DMS79 treated with DMSO at 0.1 percent for 48 hours (cell line): ENCODE measurements around the gene NEAT1.
"Not testable (repeated sequence)": the region's sequence is repeated elsewhere in the genome, so short reads cannot be mapped to it uniquely, and the experiment has no call there.

ENCODE experiments used
- DNase-seq: peaks from one replicate; lab custom pipeline; 2025; lab: John Stamatoyannopoulos, UW

Gene NEAT1

DNA sequence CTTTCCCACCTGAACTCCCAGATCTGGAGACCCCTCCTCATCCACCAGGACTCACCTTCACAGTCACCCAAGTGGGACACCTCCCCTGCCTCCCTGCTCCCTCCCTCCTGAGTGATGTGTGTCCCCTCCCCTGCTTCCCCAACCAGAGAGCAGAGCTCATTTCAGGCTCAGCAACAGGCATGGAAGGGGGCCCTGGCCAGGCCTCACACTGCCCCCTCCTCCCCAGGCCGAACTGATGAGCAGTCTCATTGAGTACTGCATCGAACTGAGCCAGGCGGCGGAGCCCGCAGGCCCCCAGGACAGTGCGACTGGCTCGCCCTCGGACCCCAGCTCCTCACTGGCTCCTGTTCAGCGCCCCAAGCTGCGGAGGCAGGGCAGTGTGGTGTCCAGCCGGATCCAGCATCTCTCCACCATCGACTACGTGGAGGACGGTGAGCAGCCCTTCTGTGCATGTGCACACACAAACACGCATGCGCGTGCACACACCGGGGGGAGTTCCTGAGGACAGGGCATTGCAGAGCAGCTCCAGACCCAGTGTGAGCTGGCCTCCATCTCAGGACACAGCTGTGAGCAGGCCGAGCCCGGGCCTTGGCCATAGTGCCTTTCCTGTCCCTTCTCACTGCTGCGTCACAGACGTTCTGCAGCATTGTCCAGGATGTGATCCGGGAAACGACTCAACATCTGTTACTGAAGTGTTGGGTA lies 17.8 kb upstream of the NEAT1 start:
- no peak for DNase-seq

DNA sequence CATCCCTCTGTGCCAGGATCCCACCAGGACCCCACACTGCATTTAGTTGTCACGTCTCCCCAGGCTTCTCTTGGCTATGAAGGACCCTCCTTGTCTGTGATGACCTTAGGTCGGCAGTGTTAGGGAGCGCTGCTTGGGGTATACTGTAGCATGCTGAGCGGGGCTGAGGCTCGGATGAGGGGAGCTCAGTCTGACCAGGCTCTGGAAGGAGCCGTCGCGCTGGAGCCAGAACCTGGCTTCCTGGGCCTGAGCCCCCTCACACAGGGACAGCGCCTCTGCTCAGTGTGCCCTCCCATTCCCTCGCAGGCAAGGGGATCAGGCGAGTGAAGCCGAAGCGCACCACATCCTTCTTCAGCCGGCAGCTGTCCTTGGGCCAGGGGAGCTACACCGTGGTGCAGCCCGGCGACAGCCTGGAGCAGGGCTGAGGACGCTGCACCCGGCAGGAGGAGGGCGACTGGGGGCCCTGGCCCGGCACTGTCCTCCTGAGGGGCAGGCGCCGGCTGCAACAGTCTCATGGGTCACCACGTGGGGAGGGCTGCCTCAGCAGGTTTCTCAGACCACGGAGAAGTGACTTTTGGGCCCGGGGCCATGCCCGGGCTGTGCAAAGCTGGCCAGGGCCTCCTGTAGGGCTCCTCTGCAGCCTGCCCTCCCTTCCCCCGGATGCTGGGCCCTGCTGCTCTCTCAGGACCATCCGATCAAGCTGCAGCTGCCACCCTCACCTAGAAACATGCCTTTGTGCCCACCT lies 11.5 kb upstream of the NEAT1 start:
- no peak for DNase-seq

DNA sequence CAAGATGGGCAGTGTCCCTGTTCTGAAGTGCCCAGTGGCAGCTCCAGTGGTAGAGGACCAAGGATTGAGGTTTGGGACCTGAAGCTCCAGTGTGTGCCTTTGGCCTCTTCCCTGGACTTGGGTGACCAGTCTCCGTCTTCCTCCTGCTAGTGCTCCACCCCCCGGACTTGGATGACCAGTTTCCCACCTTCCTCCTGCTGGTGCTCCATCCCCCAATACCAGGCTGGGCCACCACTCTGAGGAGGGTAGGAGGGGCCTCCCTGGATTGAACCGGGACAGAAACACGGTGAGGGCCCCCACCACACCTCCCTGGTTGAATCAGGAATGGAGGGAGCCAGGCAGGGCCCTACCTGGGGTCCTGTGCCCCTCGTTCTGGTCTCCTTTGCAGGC lies 10.9 kb upstream of the NEAT1 start:
- no peak for DNase-seq

DNA sequence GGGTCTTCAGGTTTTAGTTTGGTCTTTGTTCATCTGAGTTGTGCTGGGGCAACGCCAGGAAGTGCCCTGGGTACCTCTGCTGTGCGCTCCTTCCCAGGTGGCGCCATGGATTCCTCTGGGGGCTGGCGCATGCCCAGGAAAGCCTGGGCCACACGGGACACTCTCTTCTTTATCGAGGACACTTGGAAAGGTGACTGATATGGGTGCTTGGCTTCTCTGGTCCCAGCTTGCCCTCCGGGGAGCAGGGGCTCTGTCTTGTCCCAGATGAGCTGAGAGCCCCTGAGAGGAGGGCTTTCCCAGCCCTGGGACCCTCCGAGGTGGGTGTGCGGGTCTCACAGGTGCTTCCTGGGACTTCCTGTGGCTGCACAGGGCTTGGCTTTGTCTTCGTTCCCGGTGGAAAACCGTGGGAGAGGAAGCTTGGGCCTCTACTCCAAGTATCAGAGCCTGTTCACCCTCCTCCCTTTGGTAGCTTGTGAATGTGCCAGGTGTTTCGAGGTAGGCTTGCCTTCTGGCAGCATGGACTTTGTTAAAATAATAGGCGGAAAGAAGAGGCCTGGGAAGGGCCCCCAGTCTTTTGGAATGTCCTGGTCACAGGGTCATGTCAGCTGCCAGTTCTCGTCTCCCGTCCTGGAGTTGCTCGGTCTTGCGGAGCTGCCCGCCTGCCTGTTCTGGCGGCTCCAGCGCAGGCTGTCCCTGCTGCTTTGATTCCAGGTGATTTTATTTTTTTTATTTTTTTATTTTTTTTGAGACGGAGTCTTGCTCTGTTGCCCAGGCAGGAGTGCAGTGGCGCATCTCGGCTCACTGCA lies 10.1 kb upstream of the NEAT1 start:
- no peak for DNase-seq

DNA sequence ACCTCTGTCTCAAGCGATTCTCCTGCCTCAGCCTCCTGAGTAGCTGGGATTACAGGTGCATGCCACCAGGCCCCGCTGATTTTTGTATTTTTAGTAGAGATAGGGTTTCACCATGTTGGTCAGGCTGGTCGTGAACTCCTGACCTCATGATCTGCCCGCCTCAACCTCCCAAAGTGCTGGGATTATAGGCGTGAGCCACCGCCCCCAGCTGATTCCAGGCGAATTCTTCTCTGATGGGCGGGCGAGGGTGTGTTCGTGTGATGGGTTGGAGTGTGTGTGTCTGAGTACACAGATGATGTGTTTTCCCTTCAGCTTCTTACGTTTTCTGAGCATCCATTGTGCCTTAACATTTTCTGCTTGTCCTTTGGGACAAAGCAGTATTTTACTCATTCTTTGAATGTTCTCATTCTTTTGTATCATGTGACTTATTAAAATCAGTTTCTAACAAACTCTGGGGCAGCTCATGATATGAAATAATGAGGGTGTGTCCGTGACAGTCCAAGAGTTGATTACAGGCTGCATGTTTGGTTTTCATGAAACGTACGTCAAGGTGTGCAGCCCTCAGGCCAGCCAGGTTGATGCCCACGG lies 9.4 kb upstream of the NEAT1 start:
- DNase-seq: not testable (repeated sequence)

DNA sequence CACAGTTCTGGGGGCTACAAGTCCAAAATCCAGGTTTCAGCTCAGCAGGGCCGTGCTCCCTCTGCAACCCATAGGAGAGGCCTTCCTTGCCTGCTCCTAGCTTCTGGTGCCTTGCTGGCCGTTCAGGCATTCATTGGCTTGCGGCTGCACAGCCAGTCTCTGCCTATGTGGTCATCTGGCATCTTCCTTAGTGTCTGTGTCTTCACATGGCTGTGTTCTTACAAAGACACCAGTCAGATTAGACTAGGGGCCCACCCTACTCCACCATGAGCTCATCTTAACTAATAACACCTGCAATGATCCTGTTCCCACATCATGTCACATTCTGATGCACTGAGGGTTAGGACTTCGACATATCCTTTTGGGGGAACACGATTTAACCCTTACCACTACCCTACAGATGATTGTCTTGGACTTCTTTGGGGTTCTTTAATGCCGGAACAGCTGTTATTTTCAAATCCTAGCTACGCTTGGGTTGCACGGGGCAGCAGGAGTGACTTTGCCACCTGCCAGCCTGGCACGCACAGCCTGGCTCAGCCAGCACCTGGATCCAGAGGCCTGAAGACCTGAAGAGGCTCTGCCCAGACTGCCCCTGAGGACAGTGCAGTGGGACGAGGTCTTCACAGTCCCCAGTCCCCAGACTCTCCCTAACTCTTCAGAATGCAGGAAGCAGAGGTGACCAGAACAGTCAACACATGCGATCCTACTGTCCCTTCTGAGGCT lies 7.7 kb upstream of the NEAT1 start:
- DNase-seq: no peak

DNA sequence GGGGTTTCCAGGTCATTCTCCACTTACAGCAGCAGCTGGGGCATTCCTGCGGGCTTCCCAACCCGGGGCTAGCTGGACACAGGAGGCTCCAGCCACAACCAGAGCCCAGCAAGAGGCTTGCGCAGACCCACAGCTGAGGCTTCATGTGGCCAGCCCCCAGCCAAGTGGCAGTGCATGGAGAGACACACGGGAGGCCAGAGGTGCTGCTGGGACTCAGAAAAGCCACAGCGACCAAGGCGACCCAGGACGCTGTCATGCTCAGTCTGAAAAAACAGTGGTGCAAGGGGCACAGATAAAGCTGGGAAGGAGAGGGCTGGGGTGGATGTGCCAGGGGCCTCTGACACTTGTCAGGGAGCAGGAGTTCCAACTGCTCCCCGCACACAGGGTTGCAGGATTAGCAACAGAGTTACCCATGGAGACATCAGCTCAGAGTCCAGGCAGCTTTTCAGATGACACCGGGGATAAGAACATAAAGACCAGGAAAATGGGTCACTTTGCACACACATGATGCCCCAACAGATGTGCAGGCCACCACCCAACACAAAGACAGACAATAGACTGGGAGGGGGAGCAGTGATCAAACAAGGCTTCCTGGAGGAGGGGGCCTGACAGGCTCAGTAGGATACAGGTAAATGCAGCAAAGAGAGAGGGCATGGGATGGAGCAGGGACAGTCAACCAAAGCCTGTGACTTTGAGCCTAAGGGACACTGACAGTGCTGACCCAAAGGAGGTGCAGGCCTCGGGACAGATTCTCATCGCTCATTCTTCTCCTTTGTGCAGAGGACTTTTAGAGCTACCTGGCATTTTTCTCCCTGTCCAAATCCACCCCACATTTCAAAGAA lies 6.9 kb upstream of the NEAT1 start:
- DNase-seq: no peak

DNA sequence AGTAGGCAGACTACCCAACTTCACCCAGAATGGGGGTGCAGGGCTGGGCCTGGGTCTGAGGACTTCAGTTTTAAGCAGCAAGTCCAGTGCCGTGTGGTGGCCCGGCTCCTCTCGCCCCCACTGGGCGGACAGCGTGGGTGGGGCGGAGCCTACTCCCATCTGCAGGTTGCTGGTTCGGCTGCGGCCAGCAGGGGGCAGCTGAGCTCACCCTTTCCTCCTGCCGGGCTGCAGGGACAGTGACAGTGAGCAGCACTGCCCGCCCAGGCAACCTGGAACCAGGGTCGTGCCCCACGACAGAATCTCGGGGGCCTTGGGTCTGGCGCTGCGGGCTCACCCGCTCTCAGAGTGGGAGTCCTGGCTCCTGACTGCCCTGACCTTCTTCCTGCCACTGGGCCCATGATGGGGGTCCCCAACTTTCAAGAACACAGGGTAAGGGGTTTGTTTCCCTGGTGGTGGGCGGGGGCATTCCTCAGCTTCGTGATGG lies 6.2 kb upstream of the NEAT1 start:
- DNase-seq: peak; percentile 75

DNA sequence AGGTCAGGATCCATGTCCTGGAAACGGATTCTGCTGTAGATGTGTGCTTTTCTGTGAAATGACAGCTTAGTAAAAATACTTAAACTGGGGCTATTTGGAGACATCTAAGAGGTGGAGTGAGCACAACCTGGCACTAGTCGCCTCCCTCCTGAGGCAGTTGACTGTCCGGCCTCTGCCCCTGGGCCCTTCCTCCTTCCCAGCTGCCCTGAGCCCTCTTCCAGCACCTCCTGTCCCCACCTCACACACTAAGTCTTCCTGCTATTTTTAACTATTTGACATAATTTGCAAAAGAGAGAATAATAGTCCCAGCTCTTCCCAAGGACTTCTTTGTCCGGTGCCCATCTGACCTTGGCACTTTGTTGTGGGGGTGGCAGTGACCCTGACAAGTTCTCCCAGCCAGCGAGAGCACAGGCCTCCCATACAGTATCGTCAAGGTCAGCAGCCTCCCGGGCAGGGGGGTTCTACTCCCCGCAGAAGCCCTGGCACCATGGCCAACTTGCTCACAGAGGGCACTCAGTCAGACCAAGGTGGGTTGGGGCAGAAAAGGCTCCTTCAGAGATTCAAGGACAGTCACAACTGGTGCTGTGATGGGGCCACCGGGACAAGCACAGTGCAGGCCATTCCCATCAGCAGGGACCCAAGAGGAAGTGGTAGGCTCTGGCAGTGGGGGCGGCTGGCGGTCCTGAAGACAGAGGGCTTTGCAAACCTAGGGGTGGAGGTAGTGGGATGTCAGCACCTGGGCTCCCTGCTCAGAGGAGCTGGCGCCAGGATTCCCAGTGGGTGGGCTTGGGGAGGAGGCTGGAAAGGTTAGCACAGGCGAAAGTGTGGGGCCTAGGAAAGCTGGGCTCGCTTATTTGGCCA lies 5.5 kb upstream of the NEAT1 start:
- DNase-seq: no peak

DNA sequence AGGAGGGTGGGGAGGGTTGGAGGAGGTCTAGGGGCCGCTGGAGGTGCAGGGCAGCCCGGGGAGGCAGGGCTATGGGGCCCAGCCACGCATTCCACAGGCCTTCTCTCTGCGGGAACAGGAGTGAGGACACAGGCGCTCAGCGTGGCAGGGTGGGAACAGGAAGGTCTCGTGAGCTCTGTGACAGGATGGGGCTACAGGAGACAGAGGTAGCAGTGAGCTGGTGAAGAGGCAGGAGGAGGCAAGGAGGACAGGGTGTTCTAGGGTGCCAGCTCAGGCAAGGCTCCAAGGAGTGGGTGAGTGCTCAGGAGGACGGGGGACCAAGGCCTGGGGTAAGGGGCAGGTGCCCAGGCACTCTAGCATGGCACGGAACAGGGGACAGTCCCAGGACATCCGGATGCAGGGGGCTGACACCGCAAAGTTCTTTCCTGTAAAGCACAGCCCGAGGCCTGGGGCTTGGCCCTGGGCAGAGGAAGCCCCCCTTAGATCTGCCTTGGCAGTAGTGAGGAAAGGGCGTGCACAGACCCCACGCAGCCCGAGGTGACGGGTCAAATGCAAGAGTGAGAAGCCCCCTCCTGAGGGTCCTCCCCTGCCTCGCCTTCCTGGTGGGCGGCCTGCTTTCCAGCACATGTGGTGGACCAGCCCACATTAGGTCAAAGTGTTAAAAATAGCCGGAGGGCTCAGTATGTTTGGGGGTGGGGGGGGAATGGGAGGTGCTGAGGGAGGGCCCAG lies 4.7 kb upstream of the NEAT1 start:
- no peak for DNase-seq

DNA sequence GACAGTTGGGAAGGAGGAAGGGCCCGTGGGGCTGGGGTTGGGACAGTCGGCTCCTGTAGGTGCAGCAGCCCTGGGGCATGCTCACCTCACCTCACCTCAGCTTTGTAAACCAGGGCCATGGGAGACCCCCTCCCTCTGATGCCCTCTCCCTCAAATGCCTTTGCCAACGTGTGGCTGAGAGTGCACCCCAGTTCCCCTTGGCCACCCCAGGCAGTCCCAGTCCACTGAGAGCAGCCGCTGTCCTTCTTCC lies 4.2 kb upstream of the NEAT1 start:
- no peak for DNase-seq

DNA sequence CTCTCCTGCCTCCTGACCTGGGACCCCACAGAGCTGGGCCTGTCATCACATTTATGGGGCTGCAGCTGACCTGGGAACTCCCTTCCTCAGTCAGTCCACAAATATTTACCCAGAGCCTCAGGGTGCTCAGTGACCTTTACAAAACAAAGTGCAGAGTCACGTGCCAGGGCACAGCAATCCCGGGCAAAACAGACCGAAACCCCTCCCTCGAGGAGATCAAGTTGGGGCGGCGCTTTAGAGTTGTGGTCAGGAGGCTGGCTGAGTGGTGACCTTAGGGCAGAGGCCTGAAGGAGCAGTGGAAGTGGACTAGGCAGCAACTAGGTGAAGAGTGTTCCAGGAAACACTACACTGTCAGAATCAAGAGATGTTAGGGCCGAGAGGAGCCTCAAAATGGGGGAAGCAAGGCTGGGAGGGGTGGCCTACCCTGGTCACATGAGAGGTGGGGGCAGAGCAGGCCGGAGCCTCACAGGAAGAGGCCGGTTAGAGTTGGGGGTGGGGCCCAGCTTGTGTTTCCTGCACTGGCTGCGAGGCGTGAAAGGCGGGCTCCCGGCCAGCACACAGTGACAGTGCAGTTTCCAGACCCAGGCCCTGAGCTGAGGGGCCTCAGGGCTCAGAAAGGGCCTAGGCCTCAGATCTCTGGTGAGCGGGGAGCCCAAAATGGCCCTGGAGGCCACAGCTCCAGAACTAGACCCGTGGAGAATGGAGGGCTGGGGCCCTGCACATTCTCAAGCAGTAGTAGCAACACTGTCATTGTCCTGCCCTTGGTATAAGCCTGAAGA lies 3.7 kb upstream of the NEAT1 start:
- peak; percentile 91 for DNase-seq

DNA sequence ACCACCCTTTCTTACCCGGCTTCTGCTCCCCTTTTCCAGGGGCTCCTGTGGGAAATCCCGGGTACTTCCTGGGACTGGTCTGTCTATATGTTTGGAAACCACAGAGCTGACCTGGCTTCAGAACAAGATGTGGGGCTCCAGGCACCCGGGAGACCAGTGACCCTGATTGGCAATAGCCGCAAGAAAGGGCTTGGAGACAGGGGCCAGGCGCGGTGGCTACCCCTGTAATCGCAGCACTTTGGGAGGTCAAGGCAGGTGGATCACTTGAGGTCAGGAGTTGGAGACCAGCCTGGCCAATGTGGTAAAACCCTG lies 3.2 kb upstream of the NEAT1 start:
- no peak for DNase-seq

DNA sequence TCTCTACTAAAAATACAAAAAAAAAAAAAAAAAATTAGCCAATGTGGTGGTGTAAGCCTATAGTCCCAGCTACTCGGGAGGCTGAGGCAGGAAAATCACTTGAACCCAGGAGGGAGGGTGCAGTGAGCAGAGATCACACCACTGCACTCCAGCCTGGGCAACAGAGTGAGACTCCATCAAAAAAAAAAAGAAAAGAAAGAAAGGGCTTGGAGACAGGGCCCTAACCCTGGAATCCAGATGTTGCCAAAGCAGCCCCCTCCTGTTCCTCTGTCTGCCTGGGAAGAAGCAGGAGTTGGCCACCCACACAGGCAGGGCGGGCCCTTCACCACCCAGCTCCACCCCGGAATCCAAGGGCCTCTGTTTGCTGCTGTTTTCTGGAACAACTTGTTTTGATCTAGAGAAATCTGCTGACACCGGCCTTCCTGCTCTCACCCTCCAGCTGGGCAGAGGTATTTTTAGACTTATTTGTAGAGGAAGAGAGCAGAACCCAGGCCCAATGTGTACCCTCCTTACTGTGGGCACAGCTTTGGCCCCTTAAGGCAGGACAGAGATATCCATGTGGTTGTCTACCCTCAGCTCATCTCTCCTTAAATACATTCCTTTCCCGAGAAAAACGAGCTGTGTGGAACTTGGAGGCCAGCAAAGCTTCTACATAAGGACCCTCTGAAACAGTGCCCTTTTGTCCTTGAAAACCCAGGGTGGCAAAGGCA lies 2.7 kb upstream of the NEAT1 start:
- DNase-seq: peak; percentile 91

DNA sequence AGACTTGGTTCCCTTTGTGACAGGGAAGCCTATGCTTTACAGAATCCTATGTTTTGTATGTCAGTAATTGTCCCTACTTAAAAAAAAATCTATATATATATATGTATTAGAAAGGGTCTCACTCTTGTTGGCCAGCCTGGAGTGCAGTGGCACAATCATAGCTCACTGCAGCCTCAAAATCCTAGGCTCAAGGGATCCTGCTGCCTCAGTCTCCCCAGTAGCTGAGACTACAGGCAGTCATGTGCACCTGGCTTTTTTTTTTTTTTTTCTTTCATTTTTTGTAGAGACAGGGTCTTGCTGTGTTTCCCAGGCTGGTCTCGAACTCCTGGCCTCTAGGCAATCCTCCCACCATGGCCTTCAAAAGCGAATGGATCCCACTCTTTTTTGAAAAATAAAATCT lies 2.1 kb upstream of the NEAT1 start:
- DNase-seq: no peak

DNA sequence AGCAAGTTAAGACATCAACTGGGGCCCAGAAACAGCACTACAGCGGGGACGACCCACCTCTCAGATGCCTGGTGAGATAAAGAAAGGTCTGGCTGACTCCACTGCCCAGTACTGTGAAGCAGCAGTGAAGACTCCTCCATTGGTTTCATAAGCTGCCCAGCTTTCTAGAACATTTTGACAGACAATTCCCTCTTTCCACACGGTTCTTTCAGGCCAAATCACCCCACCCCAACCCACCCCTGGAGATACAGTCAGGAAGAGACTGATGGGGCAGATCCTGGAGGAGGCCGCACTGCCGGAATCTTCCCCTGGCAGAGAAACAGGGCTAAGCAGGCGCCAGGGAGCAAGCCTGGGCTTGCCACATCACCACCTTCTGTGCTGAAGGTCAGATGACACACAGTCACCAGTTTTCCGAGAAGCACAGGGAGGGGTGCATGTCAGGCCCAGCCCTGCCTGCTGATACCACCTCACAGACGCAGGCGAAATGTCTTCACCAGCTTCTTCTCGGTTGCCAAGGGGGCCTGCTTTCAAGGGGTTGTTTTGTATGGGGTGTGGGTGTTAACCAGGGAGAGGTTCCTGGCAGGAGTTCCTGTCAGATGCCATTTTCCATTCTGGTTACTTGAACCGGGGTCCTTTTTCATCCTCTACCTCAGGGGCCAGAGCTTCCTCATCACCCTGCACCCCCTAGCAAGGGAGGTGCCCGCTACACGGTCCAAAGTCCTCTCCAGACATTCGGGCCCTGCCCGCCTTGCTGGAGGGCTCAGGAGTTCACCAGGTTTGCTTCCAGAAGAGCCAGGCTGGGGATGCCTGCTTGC lies 1.4 kb upstream of the NEAT1 start:
- peak; percentile 91 for DNase-seq
